Keratinocyte (primary cell): ENCODE results near the gene ASIC2. TPM values are rescaled to one million over a fixed set of nuclear protein-coding genes. Genes with fewer than 3 reads are reported as not detected.

ENCODE experiments used
- DNase-seq: peaks from one replicate; pipeline ENCODE4 v3.0.0-alpha.2; 2011; ENCODE audit warnings: low read depth, missing footprints, low spot score
- FAIRE-seq: peaks from 2 replicates; lab custom pipeline; 2011; peaks lifted over from hg19 to GRCh38; lab: Jason Lieb, UNC
- H2AFZ ChIP-seq: 2 replicates; pipeline ENCODE4 v1.6.0; 2012; ENCODE audit warnings: low read length, control low read depth, inconsistent platforms; ENCODE audit not compliant: control insufficient read depth
- H3K27ac ChIP-seq: 2 replicates; pipeline ENCODE4 v1.5.1; 2011; ENCODE audit warnings: low read length; ENCODE audit not compliant: control insufficient read depth, insufficient read depth
- H3K27me3 ChIP-seq: 3 replicates; pipeline ENCODE4 v1.6.0; 2011; ENCODE audit warnings: low read length; ENCODE audit not compliant: control insufficient read depth, insufficient read depth; ENCODE audit errors: extremely low read depth
- H3K36me3 ChIP-seq, 2 experiments: 2 replicates in 1 of 2; 3 replicates in 1 of 2; pipeline ENCODE4 v1.5.1; 2011; ENCODE audit warnings: low read length in 2 of 2, mild to moderate bottlenecking in 1 of 2; ENCODE audit not compliant: control insufficient read depth in 2 of 2, insufficient read depth in 2 of 2; ENCODE audit errors: extremely low read depth in 1 of 2
- H3K4me1 ChIP-seq: 3 replicates; pipeline ENCODE4 v1.5.1; 2011; ENCODE audit warnings: low read length; ENCODE audit not compliant: control insufficient read depth, insufficient read depth; ENCODE audit errors: extremely low read depth
- H3K4me2 ChIP-seq: 3 replicates; pipeline ENCODE4 v1.6.0; 2011; ENCODE audit warnings: low read depth, low read length; ENCODE audit not compliant: control insufficient read depth, insufficient read depth; ENCODE audit errors: extremely low read depth
- H3K4me3 ChIP-seq, 3 experiments: fragments of 200-600 bp in 1 of 3; sonication (generic) in 1 of 3; 2 replicates in 2 of 3; 3 replicates in 1 of 3; pipeline ENCODE4 v1.5.1; 2011 to 2016; ENCODE audit warnings: low read length in 3 of 3, mild to moderate bottlenecking in 3 of 3, control low read depth in 2 of 3, inconsistent platforms in 1 of 3, low read depth in 1 of 3, mixed read lengths in 1 of 3, mixed run types in 1 of 3, moderate library complexity in 1 of 3; ENCODE audit not compliant: control insufficient read depth in 2 of 3, insufficient read depth in 2 of 3; ENCODE audit errors: extremely low read depth in 1 of 3
- H3K79me2 ChIP-seq: 2 replicates; pipeline ENCODE4 v1.6.0; 2012; ENCODE audit warnings: low read length; ENCODE audit not compliant: control insufficient read depth, insufficient read depth
- H3K9ac ChIP-seq: 3 replicates; pipeline ENCODE4 v1.6.0; 2011; ENCODE audit warnings: low read length; ENCODE audit not compliant: control insufficient read depth, insufficient read depth; ENCODE audit errors: extremely low read depth
- H3K9me1 ChIP-seq: 3 replicates; pipeline ENCODE4 v1.6.0; 2011; ENCODE audit warnings: low read length; ENCODE audit not compliant: control insufficient read depth, insufficient read depth; ENCODE audit errors: extremely low read depth
- H3K9me3 ChIP-seq: 2 replicates; pipeline ENCODE4 v1.5.1; 2012; ENCODE audit warnings: low read depth, low read length; ENCODE audit not compliant: control insufficient read depth
- H4K20me1 ChIP-seq: 3 replicates; pipeline ENCODE4 v1.6.0; 2011; ENCODE audit warnings: low read length; ENCODE audit not compliant: control insufficient read depth, insufficient read depth; ENCODE audit errors: extremely low read depth
- EZH2 ChIP-seq: IDR thresholded peaks from one replicate; pipeline ENCODE4 v1.6.1; 2012; ENCODE audit warnings: inconsistent platforms, mild to moderate bottlenecking, low read length, moderate library complexity
- dilution Hi-C: fragments of 300-500 bp; cut with MboI; formaldehyde crosslinking; loops from one replicate; pipeline ENCODE4 v1.7.0; 2020; ENCODE audit warnings: low sequenced_read_pairs; ENCODE audit not compliant: extremely low pct_ligation_motif_present
- polyA plus RNA-seq, 5 experiments: library from polyadenylated mRNA; depleted of rRNA in 3 of 5; stranded (reverse) in 3 of 5; stranded (forward) in 1 of 5; unstranded in 1 of 5; fragments of >200 nt; gene quantifications; 1 replicate in 1 of 5; 2 replicates in 3 of 5; 3 replicates in 1 of 5; pipeline versions ENCODE4 v1.2.1 to v1.2.3, GENCODE V29; 2011 to 2012; ENCODE audit warnings: missing spikeins in 2 of 5, low read depth in 1 of 5, low replicate concordance in 1 of 5
- TF ChIP-seq, protein P1 (sequence below), 3 experiments: IDR thresholded peaks in 1 of 3; conservative IDR thresholded peaks in 1 of 3; optimal IDR thresholded peaks in 1 of 3; 2 replicates in 2 of 3; 3 replicates in 1 of 3; pipeline versions ENCODE3 to v1.5.1; 2011; ENCODE audit warnings: low read length in 3 of 3, mild to moderate bottlenecking in 3 of 3, moderate library complexity in 2 of 3, control low read depth in 1 of 3, inconsistent platforms in 1 of 3; ENCODE audit not compliant: insufficient read depth in 2 of 3; ENCODE audit errors: extremely low read depth in 1 of 3

The ASIC2 gene
- polyA plus RNA-seq, 1 donor (not counting 4 experiments of a cell fraction or from before 2014, with no cell fraction given), result not detected

DNA sequence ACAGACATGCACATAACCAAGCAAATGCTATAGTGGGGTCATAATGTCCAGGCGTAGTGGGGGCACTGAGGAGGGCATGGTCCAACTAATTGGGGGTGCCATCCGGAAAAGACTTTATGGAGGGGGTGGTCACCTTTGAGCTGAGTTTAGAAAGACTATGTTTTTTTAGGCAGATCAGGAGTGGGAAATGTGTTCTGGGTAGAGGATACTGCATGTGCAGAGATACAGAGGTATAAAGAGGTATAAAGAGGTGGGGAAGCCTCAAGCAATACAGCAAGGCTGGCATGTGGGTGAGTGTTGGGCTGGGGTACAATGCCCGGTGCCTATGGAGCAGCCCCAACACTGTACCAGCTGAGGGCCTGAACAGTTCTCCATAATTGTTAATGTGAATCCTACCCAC lies 248.3 kb downstream of the ASIC2 start:
- DNase-seq, result no peak
- Histone ChIP-seq H3K27me3 (no peaks in the 10 kb centered on the region), H3K79me2 (no peaks in the 10 kb centered on the region), H4K20me1 (no peaks in the 10 kb centered on the region), H3K4me1 (peaks cover 3% of the 10 kb centered on the region), H3K9ac (no peak overlapping the region), H3K27ac (no peak overlapping the region), H2AFZ (no peak overlapping the region), H3K9me3 (no peaks in the 10 kb centered on the region), H3K4me2 (no peak overlapping the region), H3K9me1 (no peaks in the 10 kb centered on the region), H3K4me3 (no peak overlapping the region), H3K36me3 (no peaks in the 10 kb centered on the region)
- TF ChIP-seq, protein P1, sequence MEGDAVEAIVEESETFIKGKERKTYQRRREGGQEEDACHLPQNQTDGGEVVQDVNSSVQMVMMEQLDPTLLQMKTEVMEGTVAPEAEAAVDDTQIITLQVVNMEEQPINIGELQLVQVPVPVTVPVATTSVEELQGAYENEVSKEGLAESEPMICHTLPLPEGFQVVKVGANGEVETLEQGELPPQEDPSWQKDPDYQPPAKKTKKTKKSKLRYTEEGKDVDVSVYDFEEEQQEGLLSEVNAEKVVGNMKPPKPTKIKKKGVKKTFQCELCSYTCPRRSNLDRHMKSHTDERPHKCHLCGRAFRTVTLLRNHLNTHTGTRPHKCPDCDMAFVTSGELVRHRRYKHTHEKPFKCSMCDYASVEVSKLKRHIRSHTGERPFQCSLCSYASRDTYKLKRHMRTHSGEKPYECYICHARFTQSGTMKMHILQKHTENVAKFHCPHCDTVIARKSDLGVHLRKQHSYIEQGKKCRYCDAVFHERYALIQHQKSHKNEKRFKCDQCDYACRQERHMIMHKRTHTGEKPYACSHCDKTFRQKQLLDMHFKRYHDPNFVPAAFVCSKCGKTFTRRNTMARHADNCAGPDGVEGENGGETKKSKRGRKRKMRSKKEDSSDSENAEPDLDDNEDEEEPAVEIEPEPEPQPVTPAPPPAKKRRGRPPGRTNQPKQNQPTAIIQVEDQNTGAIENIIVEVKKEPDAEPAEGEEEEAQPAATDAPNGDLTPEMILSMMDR (optimal IDR thresholded peaks at IDR 0.05 in 1 of 3, IDR thresholded peaks at IDR 0.05 in 1 of 3, conservative IDR thresholded peaks at IDR 0.05 in 1 of 3; ENCODE audit: extremely low read depth in 1 of 3, insufficient read depth in 2 of 3, low read length in 3 of 3), result no peak
- TF ChIP-seq EZH2, result no peak
- dilution Hi-C loops, result no loop called here
- no peak for FAIRE-seq

DNA sequence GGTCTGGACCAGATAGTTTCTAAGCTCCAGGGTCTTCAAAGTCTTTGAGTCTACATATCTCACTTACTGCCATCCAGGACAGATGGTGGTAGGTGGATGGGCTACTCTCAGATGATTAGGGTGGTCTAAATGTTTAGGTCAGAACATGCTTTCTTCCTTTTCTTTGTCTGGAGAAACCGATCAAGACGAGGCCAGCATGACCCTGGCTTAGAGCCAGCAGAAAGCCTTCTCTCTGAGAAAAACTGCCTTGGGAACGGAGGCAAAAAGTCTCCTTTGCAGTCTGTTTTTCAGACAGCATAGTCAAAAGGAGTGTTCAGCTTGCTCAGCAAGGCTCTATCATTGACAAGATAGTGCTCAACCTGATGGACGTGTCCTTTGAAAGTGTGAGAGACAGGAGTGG lies 252.6 kb downstream of the ASIC2 start:
- Histone ChIP-seq H3K9me3 (no peaks in the 10 kb centered on the region), H3K9me1 (no peaks in the 10 kb centered on the region), H2AFZ (no peak overlapping the region), H3K4me2 (no peak overlapping the region), H3K79me2 (no peaks in the 10 kb centered on the region), H3K9ac (no peak overlapping the region), H3K27ac (no peak overlapping the region), H3K36me3 (no peaks in the 10 kb centered on the region), H3K27me3 (no peaks in the 10 kb centered on the region), H3K4me1 (peaks cover 7% of the 10 kb centered on the region), H4K20me1 (no peaks in the 10 kb centered on the region), H3K4me3 (no peak overlapping the region)
- dilution Hi-C loops, result no loop called here
- FAIRE-seq (no peak), DNase-seq (no peak)
- TF ChIP-seq EZH2, result no peak
- TF ChIP-seq, protein P1 (optimal IDR thresholded peaks at IDR 0.05 in 1 of 3, IDR thresholded peaks at IDR 0.05 in 1 of 3, conservative IDR thresholded peaks at IDR 0.05 in 1 of 3; ENCODE audit: extremely low read depth in 1 of 3, insufficient read depth in 2 of 3, low read length in 3 of 3), result no peak
